IMR-90 (cell line): ENCODE measurements around the gene PPP3CA. TPM values are rescaled to one million over a fixed set of nuclear protein-coding genes. Genes with fewer than 3 reads are reported as not detected.

Source experiments
- ATAC-seq: fragments of 200-7000 bp; cut with Tn5 transposase; 2 replicates; pipeline ENCODE4 v1.9.1; 2020; ENCODE audit warnings: low read depth, mild to moderate bottlenecking, moderate library complexity
- BruUV-seq: library from RNA; stranded (reverse); fragments of 400-500 nt; replicated peaks from 2 replicates; lab custom pipeline; 2021; lab: Mats Ljungman, UMichigan
- CTCF ChIA-PET: fragments of 300-600 bp; formaldehyde crosslinking; extraction: SDS; loops from one replicate; lab custom pipeline; 2021; ENCODE audit warnings: antibody characterized with exemption; lab: Yijun Ruan, JAX
- POLR2A ChIA-PET: fragments of 300-600 bp; sonication (Branson Sonifier 250); formaldehyde crosslinking; loops from one replicate; lab custom pipeline; 2022; ENCODE audit warnings: antibody characterized with exemption; ENCODE audit not compliant: unreplicated experiment; lab: Charles Lee
- DNase-seq: peaks from one replicate; pipeline ENCODE4 v3.0.0; 2013
- H2AFZ ChIP-seq: replicated peaks from 2 replicates; pipeline ENCODE3; 2013; ENCODE audit warnings: low read length, mild to moderate bottlenecking; ENCODE audit not compliant: poor library complexity
- H2AK5ac ChIP-seq: 2 replicates; pipeline ENCODE4 v1.6.1; 2013; ENCODE audit warnings: low read depth, low read length, inconsistent platforms
- H2AK9ac ChIP-seq: replicated peaks from 2 replicates; pipeline ENCODE3; 2013; ENCODE audit warnings: mild to moderate bottlenecking, low read depth, low read length, moderate library complexity; ENCODE audit not compliant: poor library complexity
- H2BK120ac ChIP-seq: 2 replicates; pipeline ENCODE4 v1.6.1; 2013; ENCODE audit warnings: low read depth, low read length, inconsistent platforms
- H2BK15ac ChIP-seq: 3 replicates; pipeline ENCODE4 v1.6.1; 2013; ENCODE audit warnings: low read depth, low read length, inconsistent platforms
- H2BK20ac ChIP-seq: 2 replicates; pipeline ENCODE4 v1.6.1; 2013; ENCODE audit warnings: low read depth, mild to moderate bottlenecking, inconsistent platforms, low read length, moderate library complexity
- H2BK5ac ChIP-seq: 2 replicates; pipeline ENCODE4 v1.6.1; 2013; ENCODE audit warnings: mild to moderate bottlenecking, low read depth, low read length, inconsistent platforms; ENCODE audit not compliant: poor library complexity, severe bottlenecking
- H3K14ac ChIP-seq: replicated peaks from 2 replicates; pipeline ENCODE4 v1.6.1; 2013; ENCODE audit warnings: low read depth, low read length, inconsistent platforms
- H3K18ac ChIP-seq: 2 replicates; pipeline ENCODE4 v1.6.1; 2013; ENCODE audit warnings: low read depth, low read length, control low read depth
- H3K23ac ChIP-seq: 2 replicates; pipeline ENCODE4 v1.6.1; 2013; ENCODE audit warnings: low read depth, low read length, inconsistent platforms
- H3K27ac ChIP-seq: 2 replicates; pipeline ENCODE4 v1.5.1; 2013; ENCODE audit warnings: mild to moderate bottlenecking, control low read depth, low read length; ENCODE audit not compliant: insufficient read depth
- H3K27me3 ChIP-seq: 2 replicates; pipeline ENCODE4 v1.6.1; 2013; ENCODE audit warnings: low read length; ENCODE audit not compliant: control insufficient read depth, insufficient read depth
- H3K36me3 ChIP-seq: 2 replicates; pipeline ENCODE4 v1.6.1; 2013; ENCODE audit warnings: low read length, mixed read lengths; ENCODE audit not compliant: control insufficient read depth, insufficient read depth
- H3K4ac ChIP-seq: 2 replicates; pipeline ENCODE4 v1.6.1; 2013; ENCODE audit warnings: low read depth, low read length, inconsistent platforms
- H3K4me1 ChIP-seq: 2 replicates; pipeline ENCODE4 v1.6.1; 2013; ENCODE audit warnings: low read length, mixed read lengths; ENCODE audit not compliant: control insufficient read depth, insufficient read depth
- H3K4me2 ChIP-seq: 2 replicates; pipeline ENCODE4 v1.6.1; 2013; ENCODE audit warnings: low read depth, mild to moderate bottlenecking, control low read depth, low read length, moderate library complexity
- H3K4me3 ChIP-seq: 2 replicates; pipeline ENCODE4 v1.5.1; 2013; ENCODE audit warnings: low read depth, mild to moderate bottlenecking, control low read depth, low read length, moderate library complexity; ENCODE audit not compliant: insufficient read depth
- H3K56ac ChIP-seq: 2 replicates; pipeline ENCODE4 v1.6.1; 2013; ENCODE audit warnings: low read length, inconsistent platforms; ENCODE audit not compliant: insufficient read depth; ENCODE audit errors: extremely low read depth
- H3K79me1 ChIP-seq, 2 experiments: 2 replicates each; pipeline ENCODE4 v1.6.1; 2013; ENCODE audit warnings: low read length in 2 of 2, inconsistent platforms in 1 of 2, low read depth in 1 of 2
- H3K9ac ChIP-seq: 2 replicates; pipeline ENCODE4 v1.6.1; 2013; ENCODE audit warnings: low read depth, low read length, control low read depth
- H3K9me1 ChIP-seq: 2 replicates; pipeline ENCODE4 v1.6.1; 2013; ENCODE audit warnings: low read length, inconsistent platforms; ENCODE audit not compliant: insufficient read depth
- H3K9me3 ChIP-seq: 2 replicates; pipeline ENCODE4 v1.6.1; 2013; ENCODE audit warnings: low read length; ENCODE audit not compliant: control insufficient read depth, insufficient read depth
- H4K20me1 ChIP-seq: 2 replicates; pipeline ENCODE4 v1.6.1; 2013; ENCODE audit warnings: low read length, inconsistent platforms; ENCODE audit not compliant: insufficient read depth
- H4K5ac ChIP-seq: 2 replicates; pipeline ENCODE4 v1.6.1; 2013; ENCODE audit warnings: mild to moderate bottlenecking, low read depth, low read length, control low read depth
- H4K8ac ChIP-seq, 2 experiments: 2 replicates each; pipeline ENCODE4 v1.6.1; 2013; ENCODE audit warnings: low read depth in 2 of 2, low read length in 2 of 2, control low read depth in 1 of 2, inconsistent platforms in 1 of 2
- H4K91ac ChIP-seq: 2 replicates; pipeline ENCODE4 v1.6.1; 2013; ENCODE audit warnings: low read depth, low read length, inconsistent platforms; ENCODE audit not compliant: insufficient read depth
- BHLHE40 ChIP-seq: fragments of 150-350 bp; IDR thresholded peaks from 2 replicates; pipeline ENCODE4 v1.6.1; 2016; ENCODE audit warnings: mild to moderate bottlenecking, low read depth, low read length
- CEBPB ChIP-seq: IDR thresholded peaks from 2 replicates; pipeline ENCODE4 v1.6.1; 2012; ENCODE audit warnings: low read depth, low read length, improper control_type of control experiment
- MAFK ChIP-seq: IDR thresholded peaks from 2 replicates; pipeline ENCODE4 v1.6.1; 2012; ENCODE audit warnings: low read depth, low read length, improper control_type of control experiment
- MAZ ChIP-seq: IDR thresholded peaks from 2 replicates; pipeline ENCODE4 v1.6.1; 2012; ENCODE audit warnings: low read depth, mild to moderate bottlenecking, low read length, improper control_type of control experiment, moderate library complexity, borderline replicate concordance
- MXI1 ChIP-seq: IDR thresholded peaks from 2 replicates; pipeline ENCODE4 v1.6.1; 2012; ENCODE audit warnings: low read depth, mild to moderate bottlenecking, low read length, moderate library complexity, borderline replicate concordance
- NFE2L2 ChIP-seq: fragments of 150-350 bp; IDR thresholded peaks from 2 replicates; pipeline ENCODE4 v1.6.1; 2016; ENCODE audit warnings: low read depth, mild to moderate bottlenecking, low read length
- POLR2A ChIP-seq: IDR thresholded peaks from 2 replicates; pipeline ENCODE4 v1.6.1; 2012; ENCODE audit warnings: mild to moderate bottlenecking, low read depth, low read length
- RAD21 ChIP-seq: IDR thresholded peaks from 2 replicates; pipeline ENCODE4 v1.6.1; 2012; ENCODE audit warnings: low read length, improper control_type of control experiment
- RCOR1 ChIP-seq: IDR thresholded peaks from 2 replicates; pipeline ENCODE4 v1.6.1; 2012; ENCODE audit warnings: mild to moderate bottlenecking, low read length, improper control_type of control experiment; ENCODE audit not compliant: insufficient replicate concordance
- RFX5 ChIP-seq: IDR thresholded peaks from 2 replicates; pipeline ENCODE4 v1.8.0; 2012; ENCODE audit warnings: low read depth, mild to moderate bottlenecking, low read length, moderate library complexity
- SMC3 ChIP-seq: fragments of 150-350 bp; IDR thresholded peaks from 2 replicates; pipeline ENCODE4 v1.6.1; 2016; ENCODE audit warnings: low read depth, mild to moderate bottlenecking, antibody characterized with exemption, low read length, moderate library complexity
- WGBS, 2 experiments: methylation state at CpG; one replicate each; pipeline versions ENCODE4 v1.1.5 to v1.1.7; 2013; ENCODE audit warnings: missing lambda C conversion rate in 2 of 2; ENCODE audit not compliant: insufficient read length in 1 of 2; ENCODE audit errors: extremely low coverage in 2 of 2; 5-methylcytosine and 5-hydroxymethylcytosine counted together
- dilution Hi-C: fragments of 300-500 bp; cut with HindIII; formaldehyde crosslinking; loops from one replicate; pipeline ENCODE4 v1.14.3; 2018; ENCODE audit warnings: low sequenced_read_pairs; ENCODE audit not compliant: unreplicated experiment
- in situ Hi-C: fragments of 300-500 bp; cut with MboI; formaldehyde crosslinking; loops from 3 replicates; pipeline ENCODE4 v1.14.3; 2019; ENCODE audit warnings: low sequenced_read_pairs, inconsistent platforms, mixed read lengths
- intact Hi-C: fragments of 100-400 bp; cut with micrococcal nuclease; formaldehyde crosslinking; loops from 2 replicates; pipeline ENCODE4 v1.10.0; 2022
- polyA plus RNA-seq, 3 experiments: library from polyadenylated mRNA; depleted of rRNA; stranded (reverse); fragments of >200 nt; gene quantifications; 2 replicates each; pipeline ENCODE4 v1.2.3, GENCODE V29; 2012; ENCODE audit warnings: low replicate concordance in 1 of 3
- total RNA-seq: library from RNA; depleted of rRNA; stranded (reverse); fragments of >200 nt; gene quantifications from 2 replicates; pipeline ENCODE4 v1.2.3, GENCODE V29; 2012
- TF ChIP-seq, protein P1 (sequence below): fragments of 150-350 bp; IDR thresholded peaks from 2 replicates; pipeline ENCODE4 v1.6.1; 2017; ENCODE audit warnings: mild to moderate bottlenecking, antibody characterized with exemption, low read length, low read depth

The PPP3CA gene
- total and polyA plus RNA-seq, 2 of the 4 experiments (the other 2 are of a cell fraction) = 14.5 to 48.6 TPM

DNA sequence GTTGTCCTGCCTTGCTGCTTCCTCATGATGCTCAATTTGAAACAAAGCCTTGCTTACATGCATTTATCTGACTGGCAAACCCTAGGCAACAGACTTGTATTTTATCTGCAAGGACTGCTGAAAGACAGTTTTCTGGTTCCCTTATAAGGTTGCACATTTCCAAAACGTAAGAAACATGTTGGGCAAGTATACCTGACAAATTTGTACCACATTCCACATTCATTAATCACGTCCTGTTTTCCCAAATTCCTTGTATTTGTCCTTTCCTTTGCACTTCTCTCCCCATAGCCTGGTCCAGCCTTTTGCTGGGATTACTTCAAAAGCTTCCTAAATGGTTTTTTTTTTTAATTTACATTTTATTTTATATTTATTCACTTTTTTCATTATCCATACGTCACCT is 310.1 kb downstream of the PPP3CA start:
- ATAC-seq (no peak), DNase-seq (no peak)
- Histone ChIP-seq H4K8ac (no peak overlapping the region), H3K9me3 (no peaks in the 10 kb centered on the region), H3K23ac (peak overlapping the region; percentile 31; the same call in 1 of the 2 replicates), H2AK5ac (no peak overlapping the region), H3K9me1 (peaks cover 4% of the 10 kb centered on the region; the same call in 1 of the 2 replicates), H4K20me1 (no peaks in the 10 kb centered on the region; the same call in 1 of the 2 replicates), H3K79me1 (peaks cover 3 to 4% of the 10 kb centered on the region in 2 experiments; a peak in 2 of 4 replicates), H2BK15ac (no peak overlapping the region), H3K4me1 (no peaks in the 10 kb centered on the region), H3K9ac (no peak overlapping the region), H3K4me3 (no peak overlapping the region), H3K14ac (no peak overlapping the region), H2AFZ (no peak overlapping the region), H3K56ac (no peak overlapping the region), H3K18ac (no peak overlapping the region), H4K5ac (no peak overlapping the region), H2BK5ac (no peak overlapping the region), H3K4me2 (no peak overlapping the region), H4K91ac (peak overlapping the region; percentile 21; the same call in 1 of the 2 replicates), H3K27ac (no peak overlapping the region), H3K36me3 (peaks cover 4% of the 10 kb centered on the region), H2BK120ac (no peak overlapping the region), H3K4ac (no peak overlapping the region), H2BK20ac (no peak overlapping the region), H3K27me3 (no peaks in the 10 kb centered on the region), H2AK9ac (no peak overlapping the region)
- dilution Hi-C loops = no loop called here
- in situ Hi-C loops = no loop called here
- no TSS peak for BruUV-seq
- POLR2A ChIA-PET = no interaction called here
- intact Hi-C loops = no loop called here
- CTCF ChIA-PET = no interaction called here
- 60% methylated on average over 1 of the region's 3 CpGs; no CpG with 5 or more reads in 1 of the 2 experiments for WGBS, 2 experiments
- no peak for TF ChIP-seq RFX5
- TF ChIP-seq RAD21 = no peak
- TF ChIP-seq MAZ = no peak
- TF ChIP-seq BHLHE40 = no peak
- TF ChIP-seq, protein P1, sequence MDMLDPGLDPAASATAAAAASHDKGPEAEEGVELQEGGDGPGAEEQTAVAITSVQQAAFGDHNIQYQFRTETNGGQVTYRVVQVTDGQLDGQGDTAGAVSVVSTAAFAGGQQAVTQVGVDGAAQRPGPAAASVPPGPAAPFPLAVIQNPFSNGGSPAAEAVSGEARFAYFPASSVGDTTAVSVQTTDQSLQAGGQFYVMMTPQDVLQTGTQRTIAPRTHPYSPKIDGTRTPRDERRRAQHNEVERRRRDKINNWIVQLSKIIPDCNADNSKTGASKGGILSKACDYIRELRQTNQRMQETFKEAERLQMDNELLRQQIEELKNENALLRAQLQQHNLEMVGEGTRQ = no peak
- no peak for TF ChIP-seq POLR2A
- TF ChIP-seq NFE2L2 = no peak
- TF ChIP-seq CEBPB = no peak
- no peak for TF ChIP-seq SMC3
- no peak for TF ChIP-seq MXI1
- TF ChIP-seq MAFK = no peak
- TF ChIP-seq RCOR1 = no peak
